Mesodermal cell (in vitro differentiated cells): Measurements from ENCODE around the gene WHAMM.
"Not testable (repeated sequence)": the region's sequence is repeated elsewhere in the genome, so short reads cannot be mapped to it uniquely, and the experiment has no call there.

Experiments used
- H3K27ac ChIP-seq: 2 replicates; pipeline ENCODE4 v1.7.0; 2013; ENCODE audit warnings: mild to moderate bottlenecking, low read depth, low read length, moderate library complexity; ENCODE audit not compliant: severe bottlenecking
- H3K36me3 ChIP-seq: 2 replicates; pipeline ENCODE4 v1.7.1; 2013; ENCODE audit warnings: mild to moderate bottlenecking, low read length, moderate library complexity; ENCODE audit not compliant: control insufficient read depth, insufficient read depth
- H3K4me1 ChIP-seq: one replicate; pipeline ENCODE4 v1.7.1; 2013; ENCODE audit warnings: mild to moderate bottlenecking, low read length; ENCODE audit not compliant: insufficient read depth, control insufficient read depth, poor library complexity, severe bottlenecking
- H3K4me3 ChIP-seq: 2 replicates; pipeline ENCODE4 v1.7.0; 2013; ENCODE audit warnings: low read length, control low read depth, mild to moderate bottlenecking; ENCODE audit not compliant: insufficient read depth, poor library complexity, severe bottlenecking; ENCODE audit errors: extremely low read depth
- H3K9me3 ChIP-seq: 2 replicates; pipeline ENCODE4 v1.7.1; 2013; ENCODE audit warnings: mild to moderate bottlenecking, low read length, moderate library complexity; ENCODE audit not compliant: control insufficient read depth
- WGBS, 2 experiments: methylation state at CpG; one replicate each; pipeline ENCODE4 v1.1.5; 2013; ENCODE audit warnings: missing lambda C conversion rate in 2 of 2; ENCODE audit not compliant: insufficient coverage in 2 of 2; 5-methylcytosine and 5-hydroxymethylcytosine counted together

WHAMM gene

GRCh38 chr15:82804575-82804949 is 4.9 kb upstream of the WHAMM start:
- H3K27ac ChIP-seq = no peak overlapping the region
- H3K4me3 ChIP-seq = no peak overlapping the region
- H3K4me1 ChIP-seq = no peaks in the 10 kb centered on the region
- 86% methylated on average over 1 of the region's 1 CpG; no CpG with 5 or more reads in 1 of the 2 experiments for WGBS, 2 experiments
- H3K36me3 ChIP-seq = no peaks in the 10 kb centered on the region
- no peaks in the 10 kb centered on the region for H3K9me3 ChIP-seq

- H3K36me3 ChIP-seq = no peaks in the 10 kb centered on the region
- H3K9me3 ChIP-seq = no peaks in the 10 kb centered on the region
- no peaks in the 10 kb centered on the region for H3K4me1 ChIP-seq
- no peak within 1 kb of the TSS for H3K4me3 ChIP-seq
- WGBS, 2 experiments = no CpG with 5 or more reads among the region's 2 CpGs
- H3K27ac ChIP-seq = no peak within 1 kb of the TSS
Measured at GRCh38 chr15:82805994-82806406, 3.4 kb upstream of the WHAMM start, which contains the start of gene FSD2. Gene FSD2 (minus strand): TSS chr15:82806069. CDS start chr15:82787390, 18,679 bp downstream.

GRCh38 chr15:82807920-82808633 is 1.4 kb upstream of the WHAMM start:
- WGBS, 2 experiments = 83 to 94% methylated on average over 6 to 7 of the region's 11 CpGs
- Histone ChIP-seq H3K36me3 (peaks cover 7% of the 10 kb centered on the region), H3K4me1 (no peaks in the 10 kb centered on the region), H3K4me3 (no peak overlapping the region), H3K27ac (no peak overlapping the region), H3K9me3 (no peaks in the 10 kb centered on the region)

GRCh38 chr15:82808634-82809041 is 790 bp upstream of the WHAMM start:
- H3K9me3 ChIP-seq = no peaks in the 10 kb centered on the region
- H3K4me1 ChIP-seq = no peaks in the 10 kb centered on the region
- H3K36me3 ChIP-seq = peaks cover 13% of the 10 kb centered on the region
- H3K4me3 ChIP-seq = no peak overlapping the region
- WGBS, 2 experiments = 82 to 88% methylated on average over 8 to 9 of the region's 9 CpGs
- no peak overlapping the region for H3K27ac ChIP-seq

GRCh38 chr15:82810061-82810889 is 847 bp downstream of the WHAMM start:
- WGBS, 2 experiments = 0 to 1% methylated on average over 45 to 57 of the region's 81 CpGs
- Histone ChIP-seq H3K36me3 (peaks cover 24% of the 10 kb centered on the region), H3K27ac (peak overlapping the region; percentile 91), H3K4me1 (no peaks in the 10 kb centered on the region), H3K4me3 (peak overlapping the region; percentile 70), H3K9me3 (no peaks in the 10 kb centered on the region)

GRCh38 chr15:82810890-82811426 is 1.5 kb downstream of the WHAMM start:
- no CpG with 5 or more reads among the region's 6 CpGs for WGBS, 2 experiments
- Histone ChIP-seq H3K9me3 (no peaks in the 10 kb centered on the region), H3K27ac (peak overlapping the region; percentile 1)

GRCh38 chr15:82812994-82813393 is 3.6 kb downstream of the WHAMM start:
- H3K27ac ChIP-seq = no peak overlapping the region
- peaks cover 50% of the 10 kb centered on the region for H3K36me3 ChIP-seq
- 90 to 96% methylated on average over 3 of the region's 4 CpGs for WGBS, 2 experiments
- H3K4me3 ChIP-seq = no peak overlapping the region
- H3K9me3 ChIP-seq = no peaks in the 10 kb centered on the region
- no peaks in the 10 kb centered on the region for H3K4me1 ChIP-seq

More at GRCh38 chr15:82810890-82811426, 1.5 kb downstream of the WHAMM start:
- peaks cover 31% of the 10 kb centered on the region for H3K36me3 ChIP-seq
- H3K4me3 ChIP-seq = peak overlapping the region; percentile 70
- no peaks in the 10 kb centered on the region for H3K4me1 ChIP-seq

- no peaks in the 10 kb centered on the region for H3K4me1 ChIP-seq
- peaks cover 68% of the 10 kb centered on the region for H3K36me3 ChIP-seq
Measured at GRCh38 chr15:82820128-82820527, 10.7 kb downstream of the WHAMM start.

GRCh38 chr15:82821396-82821795 is 12.0 kb downstream of the WHAMM start:
- H3K27ac ChIP-seq, H3K4me1 ChIP-seq, H3K9me3 ChIP-seq, H3K4me3 ChIP-seq: not testable (repeated sequence)
- WGBS, 2 experiments = 100% methylated on average over 1 of the region's 3 CpGs; no CpG with 5 or more reads in 1 of the 2 experiments
- H3K36me3 ChIP-seq = peaks cover 68% of the 10 kb centered on the region

More at GRCh38 chr15:82820128-82820527, 10.7 kb downstream of the WHAMM start:
- Histone ChIP-seq H3K27ac (no peak overlapping the region), H3K9me3 (no peaks in the 10 kb centered on the region), H3K4me3 (no peak overlapping the region)

- H3K36me3 ChIP-seq = peaks cover 67% of the 10 kb centered on the region
- not testable (repeated sequence) for H3K27ac ChIP-seq, H3K9me3 ChIP-seq, H3K4me1 ChIP-seq, H3K4me3 ChIP-seq
Measured at GRCh38 chr15:82821851-82822250, 12.4 kb downstream of the WHAMM start.
